ENCODE data around the gene CAPZB. TPM values are rescaled to one million over a fixed set of nuclear protein-coding genes. Genes with fewer than 3 reads are reported as not detected.

CAPZB gene
- total and polyA plus RNA-seq, 2 of the 4 experiments (the other 2 are of a cell fraction), result 216 to 304 TPM

GRCh38 chr1:19377812-19378718 is 107.3 kb downstream of the CAPZB start (continued):
- no peak for TF ChIP-seq NFE2L2 (IDR thresholded peaks at IDR 0.05; ENCODE audit: low read depth, low read length)

GRCh38 chr1:19376428-19377372 is 108.6 kb downstream of the CAPZB start:
- TF ChIP-seq RCOR1 (IDR thresholded peaks at IDR 0.05; ENCODE audit: insufficient replicate concordance, low read length) (no peak), MAFK (IDR thresholded peaks at IDR 0.05; ENCODE audit: low read depth, low read length) (no peak), USF2 (IDR thresholded peaks at IDR 0.05; ENCODE audit: low read depth, low read length) (no peak), RAD21 (IDR thresholded peaks at IDR 0.05; ENCODE audit: low read length) (no peak), MAZ (IDR thresholded peaks at IDR 0.05; ENCODE audit: borderline replicate concordance, low read depth, low read length) (no peak)
- no peaks in the 10 kb centered on the region for H3K9me3 ChIP-seq (ENCODE audit: control insufficient read depth, insufficient read depth, low read length)
- CTCF ChIA-PET, result interaction anchor here (0.6 to 1.4 kb wide), 3 partner anchors 14 to 857 kb away, joined by 3 to 7 read pairs (median 3); no protein-coding TSS in a partner anchor

More at GRCh38 chr1:19376428-19377372, 108.6 kb downstream of the CAPZB start:
- Histone ChIP-seq H3K27ac (ENCODE audit: insufficient read depth, low read length) (no peak overlapping the region), H4K5ac (ENCODE audit: low read depth, low read length) (no peak overlapping the region), H2BK20ac (ENCODE audit: low read depth, low read length) (no peak overlapping the region), H2BK120ac (ENCODE audit: low read depth, low read length) (no peak overlapping the region), H3K4me2 (ENCODE audit: low read depth, low read length) (no peak overlapping the region), H3K27me3 (ENCODE audit: control insufficient read depth, insufficient read depth, low read length) (no peaks in the 10 kb centered on the region), H3K9ac (ENCODE audit: low read depth, low read length) (no peak overlapping the region), H4K8ac (ENCODE audit: low read depth in 2 of 2, low read length in 2 of 2) (no peak overlapping the region), H3K4ac (ENCODE audit: low read depth, low read length) (no peak overlapping the region), H2BK5ac (ENCODE audit: low read depth, low read length, poor library complexity, severe bottlenecking) (no peak overlapping the region), H3K36me3 (ENCODE audit: control insufficient read depth, insufficient read depth, low read length) (peaks cover 69% of the 10 kb centered on the region), H3K79me1 (ENCODE audit: low read depth in 1 of 2, low read length in 2 of 2) (peaks cover 47 to 89% of the 10 kb centered on the region in 2 experiments), H2AK5ac (ENCODE audit: low read depth, low read length) (no peak overlapping the region), H2BK15ac (ENCODE audit: low read depth, low read length) (no peak overlapping the region), H4K20me1 (ENCODE audit: insufficient read depth, low read length) (peaks cover 52% of the 10 kb centered on the region), H3K4me1 (ENCODE audit: control insufficient read depth, insufficient read depth, low read length) (no peaks in the 10 kb centered on the region), H4K91ac (ENCODE audit: insufficient read depth, low read depth, low read length) (no peak overlapping the region), H3K18ac (ENCODE audit: low read depth, low read length) (no peak overlapping the region), H2AK9ac (replicated peaks; ENCODE audit: low read depth, low read length, poor library complexity) (no peak overlapping the region), H3K9me1 (ENCODE audit: insufficient read depth, low read length) (peaks cover 19% of the 10 kb centered on the region), H3K4me3 (ENCODE audit: insufficient read depth, low read depth, low read length) (no peak overlapping the region), H3K14ac (replicated peaks; ENCODE audit: low read depth, low read length) (no peak overlapping the region), H3K23ac (ENCODE audit: low read depth, low read length) (no peak overlapping the region), H3K56ac (ENCODE audit: extremely low read depth, insufficient read depth, low read length) (no peak overlapping the region), H2AFZ (replicated peaks; ENCODE audit: low read length, poor library complexity) (no peak overlapping the region)
- no CpG with 5 or more reads among the region's 7 CpGs for WGBS, 2 experiments (ENCODE audit: extremely low coverage in 2 of 2, insufficient read length in 1 of 2)
- ATAC-seq (ENCODE audit: low read depth) (no peak), DNase-seq (no peak)
- intact Hi-C loops (cut with micrococcal nuclease), result no loop called here
- dilution Hi-C loops (cut with HindIII; ENCODE audit: low sequenced_read_pairs, unreplicated experiment), result no loop called here
- POLR2A ChIA-PET (ENCODE audit: unreplicated experiment), result no interaction called here
- no TSS peak for BruUV-seq (replicated peaks)
- in situ Hi-C loops (cut with MboI; ENCODE audit: low sequenced_read_pairs), result no loop called here
